ENCODE results near the gene MOCS1. TPM values are rescaled to one million over a fixed set of nuclear protein-coding genes. Genes with fewer than 3 reads are reported as not detected.
A peak's percentile ranks its signal among the peaks of the same experiment; 100 is the strongest.

MOCS1 gene
- total RNA-seq, 5 donors from 2014 or later (not counting 1 experiment from before 2014, with no cell fraction given), result 1.1 to 2.1 (median 1.2) TPM

GRCh38 chr6:39927159-39927558 lies 7.1 kb downstream of the MOCS1 start:
- peaks cover 0 to 4% (median 0%) of the 10 kb centered on the region in 3 donors for H3K9me3 Mint-ChIP-seq
- ChIA-PET POLR2A (no interaction called here), CTCF (no interaction called here)
- Histone ChIP-seq H3K9me3 (no peaks in the 10 kb centered on the region), H3K4me1 (ENCODE audit: control insufficient read depth in 1 of 2, extremely low read depth in 1 of 2, insufficient read depth in 2 of 2, low read length in 2 of 2) (peaks cover 0 to 7% of the 10 kb centered on the region in 2 experiments), H3K4me3 (ENCODE audit: control insufficient read depth in 1 of 2, extremely low read depth in 1 of 2, low read length in 1 of 2) (no peak overlapping the region), H3K36me3 (ENCODE audit: control insufficient read depth in 2 of 2, extremely low read depth in 1 of 2, insufficient read depth in 1 of 2, low read length in 1 of 2) (no peaks in the 10 kb centered on the region), H3K27me3 (replicated peaks in 1 of 2; ENCODE audit: control insufficient read depth in 2 of 2, extremely low read depth in 1 of 2, insufficient read depth in 2 of 2, low read length in 1 of 2) (peaks cover 0 to 6% of the 10 kb centered on the region in 2 experiments), H3K27ac (ENCODE audit: low read length) (no peak overlapping the region)
- H3K27me3 Mint-ChIP-seq, result peaks cover 0 to 11% of the 10 kb centered on the region in 2 donors
- H3K4me3 Mint-ChIP-seq, result no peak overlapping the region
- H3K4me1 Mint-ChIP-seq, result peaks cover 6 to 19% (median 11%) of the 10 kb centered on the region in 3 donors
- DNase-seq, result no peak
- H3K36me3 Mint-ChIP-seq, result no peaks in the 10 kb centered on the region
- no peak for ATAC-seq (replicated peaks in 1 of 4)
- H3K27ac Mint-ChIP-seq, result no peak overlapping the region
- WGBS (ENCODE audit: insufficient coverage), result 84% methylated on average over 8 of the region's 11 CpGs

- Mint-ChIP-seq H3K4me1 (peaks cover 6 to 15% (median 8%) of the 10 kb centered on the region in 3 donors), H3K9me3 (peaks cover 0 to 4% (median 0%) of the 10 kb centered on the region in 3 donors), H3K27ac (peak overlapping the region in 1 of 2 donors; percentile 22), H3K4me3 (peak overlapping the region in 1 of 3 donors; percentile 8), H3K36me3 (no peaks in the 10 kb centered on the region), H3K27me3 (peaks cover 0 to 8% of the 10 kb centered on the region in 2 donors)
- H3K9me3 ChIP-seq, result no peaks in the 10 kb centered on the region
- no peak for DNase-seq
- no peak overlapping the region for H3K27ac ChIP-seq (ENCODE audit: low read length)
- CTCF ChIA-PET, result no interaction called here
- POLR2A ChIA-PET, result no interaction called here
- peaks cover 0 to 7% of the 10 kb centered on the region in 2 experiments for H3K4me1 ChIP-seq (ENCODE audit: control insufficient read depth in 1 of 2, extremely low read depth in 1 of 2, insufficient read depth in 2 of 2, low read length in 2 of 2)
- H3K36me3 ChIP-seq (ENCODE audit: control insufficient read depth in 2 of 2, extremely low read depth in 1 of 2, insufficient read depth in 1 of 2, low read length in 1 of 2), result no peaks in the 10 kb centered on the region
- H3K27me3 ChIP-seq (replicated peaks in 1 of 2; ENCODE audit: control insufficient read depth in 2 of 2, extremely low read depth in 1 of 2, insufficient read depth in 2 of 2, low read length in 1 of 2), result peaks cover 0 to 3% of the 10 kb centered on the region in 2 experiments
- WGBS (ENCODE audit: insufficient coverage), result 72% methylated on average over 2 of the region's 3 CpGs
- ATAC-seq (replicated peaks in 1 of 4), result no peak
- H3K4me3 ChIP-seq (ENCODE audit: control insufficient read depth in 1 of 2, extremely low read depth in 1 of 2, low read length in 1 of 2), result no peak overlapping the region
Observed at GRCh38 chr6:39926668-39927067, 7.6 kb downstream of the MOCS1 start.

GRCh38 chr6:39925931-39926290 lies 8.4 kb downstream of the MOCS1 start:
- H3K27ac Mint-ChIP-seq, result peak overlapping the region in 1 of 2 donors; percentile 22
- DNase-seq (no peak), ATAC-seq (replicated peaks in 1 of 4) (no peak)
- Histone ChIP-seq H3K9me3 (no peaks in the 10 kb centered on the region), H3K27ac (ENCODE audit: low read length) (no peak overlapping the region), H3K27me3 (replicated peaks in 1 of 2; ENCODE audit: control insufficient read depth in 2 of 2, extremely low read depth in 1 of 2, insufficient read depth in 2 of 2, low read length in 1 of 2) (peaks cover 0 to 3% of the 10 kb centered on the region in 2 experiments), H3K36me3 (ENCODE audit: control insufficient read depth in 2 of 2, extremely low read depth in 1 of 2, insufficient read depth in 1 of 2, low read length in 1 of 2) (no peaks in the 10 kb centered on the region), H3K4me1 (ENCODE audit: control insufficient read depth in 1 of 2, extremely low read depth in 1 of 2, insufficient read depth in 2 of 2, low read length in 2 of 2) (peaks cover 0 to 7% of the 10 kb centered on the region in 2 experiments), H3K4me3 (ENCODE audit: control insufficient read depth in 1 of 2, extremely low read depth in 1 of 2, low read length in 1 of 2) (no peak overlapping the region)
- H3K36me3 Mint-ChIP-seq, result no peaks in the 10 kb centered on the region
- no peak overlapping the region for H3K4me3 Mint-ChIP-seq
- peaks cover 6 to 13% (median 8%) of the 10 kb centered on the region in 3 donors for H3K4me1 Mint-ChIP-seq
- no CpG with 5 or more reads among the region's 3 CpGs for WGBS (ENCODE audit: insufficient coverage)
- H3K27me3 Mint-ChIP-seq, result peaks cover 0 to 7% of the 10 kb centered on the region in 2 donors
- peaks cover 0 to 4% (median 0%) of the 10 kb centered on the region in 3 donors for H3K9me3 Mint-ChIP-seq
- ChIA-PET POLR2A (no interaction called here), CTCF (no interaction called here)

GRCh38 chr6:39925191-39925930 lies 8.9 kb downstream of the MOCS1 start:
- no peak overlapping the region for H3K27ac Mint-ChIP-seq
- peaks cover 0 to 4% (median 0%) of the 10 kb centered on the region in 3 donors for H3K9me3 Mint-ChIP-seq
- Histone ChIP-seq H3K4me3 (ENCODE audit: control insufficient read depth in 1 of 2, extremely low read depth in 1 of 2, low read length in 1 of 2) (no peak overlapping the region), H3K4me1 (ENCODE audit: control insufficient read depth in 1 of 2, extremely low read depth in 1 of 2, insufficient read depth in 2 of 2, low read length in 2 of 2) (peaks cover 0 to 7% of the 10 kb centered on the region in 2 experiments), H3K9me3 (no peaks in the 10 kb centered on the region), H3K27ac (ENCODE audit: low read length) (no peak overlapping the region), H3K36me3 (ENCODE audit: control insufficient read depth in 2 of 2, extremely low read depth in 1 of 2, insufficient read depth in 1 of 2, low read length in 1 of 2) (no peaks in the 10 kb centered on the region), H3K27me3 (replicated peaks in 1 of 2; ENCODE audit: control insufficient read depth in 2 of 2, extremely low read depth in 1 of 2, insufficient read depth in 2 of 2, low read length in 1 of 2) (peaks cover 0 to 3% of the 10 kb centered on the region in 2 experiments)
- no peak overlapping the region for H3K4me3 Mint-ChIP-seq
- ChIA-PET CTCF (no interaction called here), POLR2A (no interaction called here)
- WGBS (ENCODE audit: insufficient coverage), result 64% methylated on average over 3 of the region's 22 CpGs
- DNase-seq (no peak), ATAC-seq (replicated peaks in 1 of 4) (no peak)
- peaks cover 6 to 13% (median 8%) of the 10 kb centered on the region in 3 donors for H3K4me1 Mint-ChIP-seq
- peaks cover 0 to 5% of the 10 kb centered on the region in 2 donors for H3K27me3 Mint-ChIP-seq
- no peaks in the 10 kb centered on the region for H3K36me3 Mint-ChIP-seq

GRCh38 chr6:39924283-39924682 lies 10.0 kb downstream of the MOCS1 start:
- POLR2A ChIA-PET, result no interaction called here
- H3K4me3 Mint-ChIP-seq, result no peak overlapping the region

GRCh38 chr6:39923861-39924260 lies 10.4 kb downstream of the MOCS1 start:
- no peaks in the 10 kb centered on the region for H3K27me3 Mint-ChIP-seq
- Histone ChIP-seq H3K36me3 (ENCODE audit: control insufficient read depth in 2 of 2, extremely low read depth in 1 of 2, insufficient read depth in 1 of 2, low read length in 1 of 2) (no peaks in the 10 kb centered on the region), H3K27me3 (replicated peaks in 1 of 2; ENCODE audit: control insufficient read depth in 2 of 2, extremely low read depth in 1 of 2, insufficient read depth in 2 of 2, low read length in 1 of 2) (peaks cover 0 to 3% of the 10 kb centered on the region in 2 experiments), H3K4me3 (ENCODE audit: control insufficient read depth in 1 of 2, extremely low read depth in 1 of 2, low read length in 1 of 2) (no peak overlapping the region), H3K27ac (ENCODE audit: low read length) (no peak overlapping the region), H3K4me1 (ENCODE audit: control insufficient read depth in 1 of 2, extremely low read depth in 1 of 2, insufficient read depth in 2 of 2, low read length in 2 of 2) (peaks cover 0 to 7% of the 10 kb centered on the region in 2 experiments), H3K9me3 (no peaks in the 10 kb centered on the region)
- 67% methylated on average over 5 of the region's 6 CpGs for WGBS (ENCODE audit: insufficient coverage)
- no peaks in the 10 kb centered on the region for H3K36me3 Mint-ChIP-seq
- peaks cover 6 to 13% (median 8%) of the 10 kb centered on the region in 3 donors for H3K4me1 Mint-ChIP-seq
- DNase-seq (no peak), ATAC-seq (replicated peaks in 1 of 4) (no peak)
- H3K4me3 Mint-ChIP-seq, result no peak overlapping the region
- H3K27ac Mint-ChIP-seq, result no peak overlapping the region
- CTCF ChIA-PET, result no interaction called here
- POLR2A ChIA-PET, result no interaction called here
- H3K9me3 Mint-ChIP-seq, result peaks cover 0 to 4% (median 0%) of the 10 kb centered on the region in 3 donors

More at GRCh38 chr6:39924283-39924682, 10.0 kb downstream of the MOCS1 start:
- Histone ChIP-seq H3K27ac (ENCODE audit: low read length) (no peak overlapping the region), H3K9me3 (no peaks in the 10 kb centered on the region), H3K4me3 (ENCODE audit: control insufficient read depth in 1 of 2, extremely low read depth in 1 of 2, low read length in 1 of 2) (no peak overlapping the region), H3K27me3 (replicated peaks in 1 of 2; ENCODE audit: control insufficient read depth in 2 of 2, extremely low read depth in 1 of 2, insufficient read depth in 2 of 2, low read length in 1 of 2) (peaks cover 0 to 3% of the 10 kb centered on the region in 2 experiments), H3K4me1 (ENCODE audit: control insufficient read depth in 1 of 2, extremely low read depth in 1 of 2, insufficient read depth in 2 of 2, low read length in 2 of 2) (peaks cover 0 to 7% of the 10 kb centered on the region in 2 experiments), H3K36me3 (ENCODE audit: control insufficient read depth in 2 of 2, extremely low read depth in 1 of 2, insufficient read depth in 1 of 2, low read length in 1 of 2) (no peaks in the 10 kb centered on the region)
- Mint-ChIP-seq H3K9me3 (peaks cover 0 to 4% (median 0%) of the 10 kb centered on the region in 3 donors), H3K27me3 (peaks cover 0 to 3% of the 10 kb centered on the region in 2 donors), H3K36me3 (no peaks in the 10 kb centered on the region), H3K27ac (no peak overlapping the region), H3K4me1 (peaks cover 6 to 13% (median 8%) of the 10 kb centered on the region in 3 donors)
- WGBS (ENCODE audit: insufficient coverage), result 92% methylated on average over 4 of the region's 6 CpGs
- CTCF ChIA-PET, result no interaction called here
- no peak for ATAC-seq (replicated peaks in 1 of 4)
- DNase-seq, result no peak
